GM13977 (cell line): ENCODE measurements around the gene EXOC3L1.

Source experiments
- DNase-seq: peaks from one replicate; pipeline ENCODE4 v3.0.0; 2012; ENCODE audit warnings: low spot score
- in situ Hi-C: fragments of 300-500 bp; cut with MboI; formaldehyde crosslinking; loops from one replicate; pipeline ENCODE4 v1.12.0; 2022; ENCODE audit warnings: low sequenced_read_pairs, low pct_unique_long_range_greater_than_20kb, mixed read lengths, inconsistent platforms; ENCODE audit not compliant: unreplicated experiment
- TF ChIP-seq, protein P1 (sequence below): IDR thresholded peaks from 2 replicates; pipeline ENCODE4 v1.5.1; 2012; ENCODE audit warnings: mild to moderate bottlenecking, control low read depth; ENCODE audit not compliant: insufficient read depth; ENCODE audit errors: extremely low read depth, missing control alignments

EXOC3L1 gene

DNA sequence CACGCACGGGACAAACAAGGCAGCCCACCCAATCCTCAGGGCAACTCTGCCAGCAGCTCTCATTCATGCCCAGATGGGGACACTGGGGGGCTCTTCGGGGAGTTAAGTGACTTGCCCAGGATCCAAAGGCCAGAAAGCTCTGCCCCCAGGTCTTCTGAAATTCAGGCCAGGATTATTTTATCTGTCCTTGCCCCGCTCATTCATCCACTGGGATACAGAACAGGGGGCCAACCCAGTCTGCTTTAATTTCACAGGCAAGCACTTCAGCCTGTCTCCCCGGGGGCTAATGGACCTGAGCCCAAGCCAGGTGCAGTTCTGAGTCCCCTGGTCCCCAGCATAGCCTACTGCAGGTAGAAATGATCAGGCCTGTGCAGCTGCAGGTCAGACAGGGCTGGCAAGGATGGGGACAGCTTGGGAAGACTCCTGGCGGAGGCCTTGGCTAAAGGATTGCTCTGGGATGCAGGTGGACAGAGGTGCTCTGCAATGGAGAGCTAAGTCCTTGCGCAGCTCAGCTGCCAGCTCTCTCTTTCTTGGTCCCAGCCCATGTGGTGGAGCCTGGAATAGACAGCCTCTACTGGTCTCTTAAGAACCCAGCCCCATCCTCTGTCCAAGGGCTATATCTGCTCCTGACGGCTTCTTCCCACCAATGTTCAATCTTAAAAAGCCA, 38.4 kb downstream of the EXOC3L1 start:
- in situ Hi-C loops: loop anchor here (10.0 kb wide), 1 partner anchor 137 kb away; no protein-coding TSS in a partner anchor
- peak; percentile 36 for DNase-seq
- TF ChIP-seq, protein P1, sequence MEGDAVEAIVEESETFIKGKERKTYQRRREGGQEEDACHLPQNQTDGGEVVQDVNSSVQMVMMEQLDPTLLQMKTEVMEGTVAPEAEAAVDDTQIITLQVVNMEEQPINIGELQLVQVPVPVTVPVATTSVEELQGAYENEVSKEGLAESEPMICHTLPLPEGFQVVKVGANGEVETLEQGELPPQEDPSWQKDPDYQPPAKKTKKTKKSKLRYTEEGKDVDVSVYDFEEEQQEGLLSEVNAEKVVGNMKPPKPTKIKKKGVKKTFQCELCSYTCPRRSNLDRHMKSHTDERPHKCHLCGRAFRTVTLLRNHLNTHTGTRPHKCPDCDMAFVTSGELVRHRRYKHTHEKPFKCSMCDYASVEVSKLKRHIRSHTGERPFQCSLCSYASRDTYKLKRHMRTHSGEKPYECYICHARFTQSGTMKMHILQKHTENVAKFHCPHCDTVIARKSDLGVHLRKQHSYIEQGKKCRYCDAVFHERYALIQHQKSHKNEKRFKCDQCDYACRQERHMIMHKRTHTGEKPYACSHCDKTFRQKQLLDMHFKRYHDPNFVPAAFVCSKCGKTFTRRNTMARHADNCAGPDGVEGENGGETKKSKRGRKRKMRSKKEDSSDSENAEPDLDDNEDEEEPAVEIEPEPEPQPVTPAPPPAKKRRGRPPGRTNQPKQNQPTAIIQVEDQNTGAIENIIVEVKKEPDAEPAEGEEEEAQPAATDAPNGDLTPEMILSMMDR: no peak

DNA sequence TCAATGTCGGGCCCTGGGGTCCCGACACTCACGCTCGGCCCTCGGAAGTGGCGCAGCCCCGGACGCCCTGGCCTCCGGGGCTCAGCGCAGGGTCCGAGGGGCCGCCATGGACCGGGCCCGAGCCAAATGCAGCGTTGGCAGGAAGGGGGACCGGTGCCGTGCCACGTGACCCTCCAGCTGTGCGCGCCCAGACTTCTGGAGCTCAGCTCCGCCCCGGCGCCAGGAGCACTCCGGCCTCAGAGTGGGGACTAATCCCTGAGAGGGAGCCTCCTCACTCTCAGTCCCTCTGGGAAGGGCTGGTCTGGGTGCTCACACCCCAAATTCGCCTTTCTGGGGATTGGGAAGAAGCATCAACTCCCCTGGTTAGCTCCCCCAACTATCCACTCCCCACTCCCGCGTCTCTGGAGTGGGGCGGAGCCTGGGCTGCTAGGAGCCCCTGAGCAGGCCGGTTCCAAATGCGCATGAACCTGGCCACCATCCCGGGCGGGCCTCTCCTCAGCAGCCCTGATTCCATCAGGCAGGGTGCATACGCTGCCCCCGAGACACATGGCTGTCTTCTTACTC, 39.0 kb downstream of the EXOC3L1 start, which contains the start of gene B3GNT9:
B3GNT9 (minus strand) TSS at position 166 of the 564 bp plus-strand sequence. CDS start 513 bp downstream, outside the sequence.
- in situ Hi-C loops: loop anchor here (10.0 kb wide), 1 partner anchor 136 kb away; no protein-coding TSS in a partner anchor
- TF ChIP-seq, protein P1: no peak
- peak; percentile 88 for DNase-seq

DNA sequence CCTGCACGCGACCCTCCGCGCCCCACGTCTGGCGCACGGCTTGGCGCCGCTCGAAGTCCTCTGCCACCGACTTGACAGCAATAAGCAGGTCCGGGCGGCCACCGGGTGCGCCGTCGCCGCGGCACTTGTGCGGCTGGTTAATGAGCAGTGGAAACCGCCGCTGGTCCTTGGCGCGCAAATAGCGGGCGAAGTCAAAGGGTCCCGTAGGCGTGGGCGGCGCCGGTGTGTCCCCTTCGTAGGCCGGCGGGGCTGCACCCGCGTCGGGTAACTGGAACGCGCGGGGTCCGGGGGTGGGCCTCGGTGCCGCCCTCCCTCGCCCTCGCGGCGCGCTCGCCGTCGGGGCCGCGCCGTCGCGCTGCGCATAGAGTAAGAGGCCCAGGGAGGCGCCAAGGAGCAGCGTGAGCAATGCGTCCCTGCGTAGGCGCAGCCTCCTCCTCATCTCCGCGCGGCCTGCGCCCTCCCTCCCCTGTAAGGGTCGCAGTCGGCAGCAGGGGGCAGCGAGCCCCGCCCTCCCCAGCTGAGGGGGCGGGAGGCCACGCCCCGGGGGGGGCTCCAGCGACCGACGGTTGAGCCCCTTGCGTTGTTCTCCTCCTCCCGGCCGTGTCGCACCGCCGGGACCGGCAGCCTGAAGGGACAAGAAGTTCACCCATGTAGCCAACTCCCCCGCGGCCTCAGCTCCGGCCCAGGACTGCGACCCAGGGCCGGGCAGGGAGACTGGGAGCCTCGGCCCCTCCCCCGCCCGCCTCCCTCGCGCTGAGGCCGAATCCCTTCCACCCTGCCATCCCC, 39.7 kb downstream of the EXOC3L1 start:
- in situ Hi-C loops: loop anchor here (10.0 kb wide), 1 partner anchor 135 kb away; no protein-coding TSS in a partner anchor
- peak; percentile 86 for DNase-seq
- TF ChIP-seq, protein P1: peak; percentile 16

DNA sequence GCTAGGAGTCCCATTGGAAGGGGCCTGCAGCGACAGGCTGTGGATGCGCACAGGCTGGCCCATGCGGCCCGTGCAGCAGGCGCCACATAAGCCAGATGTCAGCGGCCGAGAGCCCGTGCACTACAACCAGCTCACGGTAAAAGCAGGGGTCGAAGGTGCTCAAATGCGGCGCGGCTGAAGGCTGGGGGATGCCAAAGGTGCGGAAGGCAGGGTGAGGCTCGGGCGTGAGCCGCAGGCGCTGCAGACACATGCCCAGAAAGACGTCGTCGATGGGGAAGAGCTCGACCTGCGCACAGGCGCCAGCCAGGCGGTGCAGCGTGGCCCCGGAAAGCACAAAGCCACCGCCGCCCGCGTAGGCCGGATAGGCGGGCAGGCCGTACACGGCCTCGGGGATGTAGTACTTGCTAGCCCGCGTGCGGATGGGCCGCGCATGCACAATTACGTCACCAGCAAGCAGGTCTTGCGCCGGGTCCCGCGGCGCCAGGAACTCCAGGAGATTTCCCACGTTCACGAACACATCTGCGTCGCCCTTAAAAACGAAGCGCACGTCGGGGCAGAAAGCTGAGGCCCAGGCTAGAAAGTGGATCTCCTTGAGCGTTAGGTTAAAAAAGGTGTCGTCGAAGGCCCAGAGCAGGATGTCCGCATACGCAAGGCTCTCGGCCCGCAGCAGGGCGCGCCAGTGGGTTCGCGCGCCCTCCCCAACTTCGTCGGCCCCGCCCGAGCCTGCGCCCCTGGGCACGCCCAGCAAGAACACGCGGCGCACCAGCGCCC, 40.5 kb downstream of the EXOC3L1 start:
- TF ChIP-seq, protein P1: no peak
- DNase-seq: peak; percentile 16
- in situ Hi-C loops: loop anchor here (10.0 kb wide), 1 partner anchor 135 kb away; no protein-coding TSS in a partner anchor

DNA sequence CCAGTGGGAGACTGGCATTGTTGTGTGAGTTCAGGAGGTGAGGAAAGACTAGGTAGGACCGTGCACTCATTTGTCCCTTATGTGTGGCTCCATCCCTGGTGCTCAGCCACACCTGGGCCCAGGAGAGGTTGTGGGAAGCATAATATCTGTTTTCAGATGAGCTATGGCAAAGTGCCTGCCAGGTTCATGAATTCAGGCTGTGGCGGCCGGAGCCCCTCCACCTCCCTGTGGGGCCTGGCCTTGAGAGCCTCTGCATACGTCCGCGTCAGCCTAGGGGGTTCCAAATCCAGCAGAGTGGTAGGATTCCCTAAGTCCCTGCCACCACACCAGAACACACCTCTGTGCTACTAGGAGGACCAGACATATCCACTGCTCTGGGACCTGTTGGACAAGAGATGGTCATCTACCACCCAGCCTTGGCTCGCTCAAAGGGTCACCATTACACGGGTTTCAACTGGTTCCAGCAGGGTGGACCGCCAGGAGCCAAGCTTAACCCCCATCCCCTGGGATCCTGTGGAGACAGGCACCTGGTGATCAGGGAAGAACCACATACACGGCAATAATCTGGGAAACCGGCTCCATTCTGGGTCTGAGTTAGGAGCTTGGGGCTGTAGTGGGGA, 41.2 kb downstream of the EXOC3L1 start:
- in situ Hi-C loops: no loop called here
- peak; percentile 17 for DNase-seq
- TF ChIP-seq, protein P1: no peak
